CD14-positive monocyte (primary cell): ENCODE measurements around the gene ELMO1. TPM values are rescaled to one million over a fixed set of nuclear protein-coding genes. Genes with fewer than 3 reads are reported as not detected.

Source experiments
- DNase-seq, 3 donors: peaks; one replicate each; pipeline ENCODE4 v3.0.0-alpha.2; 2011 to 2022
- H2AFZ ChIP-seq: 2 replicates; pipeline ENCODE4 v1.6.0; 2012; ENCODE audit warnings: mild to moderate bottlenecking, low read depth, low read length, inconsistent platforms; ENCODE audit not compliant: insufficient read depth, poor library complexity, severe bottlenecking
- H3K27ac ChIP-seq, 2 donors: 1 replicate in 1 of 2; 2 replicates in 1 of 2; pipeline ENCODE4 v1.5.1; 2012 to 2013; ENCODE audit warnings: low read length in 2 of 2, control low read depth in 1 of 2, inconsistent platforms in 1 of 2, low read depth in 1 of 2, mild to moderate bottlenecking in 1 of 2
- H3K27me3 ChIP-seq, 2 donors: one replicate each; pipeline versions ENCODE4 v1.6.0 to v1.6.1; 2011 to 2013; ENCODE audit warnings: low read length in 2 of 2; ENCODE audit not compliant: control insufficient read depth in 2 of 2, insufficient read depth in 2 of 2
- H3K36me3 ChIP-seq, 2 donors: replicated peaks in 1 of 2; 1 replicate in 1 of 2; 2 replicates in 1 of 2; pipeline versions ENCODE4 v1.5.1 to v1.6.1; 2012 to 2013; ENCODE audit warnings: low read length in 2 of 2, control low read depth in 1 of 2, inconsistent platforms in 1 of 2, mild to moderate bottlenecking in 1 of 2; ENCODE audit not compliant: insufficient read depth in 2 of 2, control insufficient read depth in 1 of 2
- H3K4me1 ChIP-seq, 2 donors: 1 replicate in 1 of 2; 2 replicates in 1 of 2; pipeline versions ENCODE4 v1.5.1 to v1.6.1; 2012 to 2013; ENCODE audit warnings: low read length in 2 of 2, control low read depth in 1 of 2, inconsistent platforms in 1 of 2, mild to moderate bottlenecking in 1 of 2, moderate library complexity in 1 of 2; ENCODE audit not compliant: insufficient read depth in 2 of 2, control insufficient read depth in 1 of 2
- H3K4me2 ChIP-seq: replicated peaks from 2 replicates; pipeline ENCODE3; 2012; ENCODE audit warnings: low read length, moderate library complexity, mild to moderate bottlenecking; ENCODE audit not compliant: poor library complexity, severe bottlenecking; ENCODE audit errors: extremely low read depth
- H3K4me3 ChIP-seq, 3 experiments: fragments of 200-600 bp in 1 of 3; sonication (generic) in 1 of 3; replicated peaks in 1 of 3; 1 replicate in 2 of 3; 2 replicates in 1 of 3; pipeline ENCODE4 v1.5.1; 2011 to 2013; ENCODE audit warnings: low read length in 3 of 3, mild to moderate bottlenecking in 3 of 3, control low read depth in 2 of 3, low read depth in 2 of 3, inconsistent platforms in 1 of 3, moderate library complexity in 1 of 3
- H3K79me2 ChIP-seq: 2 replicates; pipeline ENCODE4 v1.6.0; 2012; ENCODE audit warnings: mild to moderate bottlenecking, control low read depth, inconsistent platforms, low read length, moderate library complexity; ENCODE audit not compliant: insufficient read depth
- H3K9ac ChIP-seq: 2 replicates; pipeline ENCODE4 v1.6.0; 2017; ENCODE audit warnings: low read length, mild to moderate bottlenecking; ENCODE audit not compliant: insufficient read depth, poor library complexity, severe bottlenecking
- H3K9me3 ChIP-seq, 2 donors: replicated peaks in 1 of 2; 1 replicate in 1 of 2; 2 replicates in 1 of 2; pipeline versions ENCODE4 v1.5.1 to v1.6.1; 2012 to 2013; ENCODE audit warnings: low read length in 2 of 2, control low read depth in 1 of 2; ENCODE audit not compliant: control insufficient read depth in 1 of 2, insufficient read depth in 1 of 2
- H4K20me1 ChIP-seq: 2 replicates; pipeline ENCODE4 v1.6.0; 2012; ENCODE audit warnings: mild to moderate bottlenecking, low read length, control low read depth, moderate library complexity; ENCODE audit not compliant: insufficient read depth
- H3K27ac Mint-ChIP-seq, 7 donors: one replicate each; pipeline ENCODE4 v1.8.0; 2020; ENCODE audit warnings: mild to moderate bottlenecking in 7 of 7, mixed read lengths in 7 of 7, moderate library complexity in 6 of 7, inconsistent platforms in 2 of 7
- H3K27me3 Mint-ChIP-seq, 3 donors: one replicate each; pipeline ENCODE4 v1.8.0; 2021 to 2022; ENCODE audit warnings: low read depth in 3 of 3, mild to moderate bottlenecking in 3 of 3, mixed read lengths in 3 of 3, moderate library complexity in 3 of 3, inconsistent platforms in 1 of 3
- H3K36me3 Mint-ChIP-seq, 2 donors: one replicate each; pipeline ENCODE4 v1.8.0; 2020; ENCODE audit warnings: mixed read lengths in 2 of 2, inconsistent platforms in 1 of 2, mild to moderate bottlenecking in 1 of 2
- H3K4me1 Mint-ChIP-seq: one replicate; pipeline ENCODE4 v1.8.0; 2020; ENCODE audit warnings: mild to moderate bottlenecking, mixed read lengths
- H3K4me3 Mint-ChIP-seq, 2 donors: one replicate each; pipeline ENCODE4 v1.8.0; 2020; ENCODE audit warnings: mild to moderate bottlenecking in 2 of 2, mixed read lengths in 2 of 2, moderate library complexity in 1 of 2
- H3K9me3 Mint-ChIP-seq, 7 donors: one replicate each; pipeline ENCODE4 v1.8.0; 2020 to 2022; ENCODE audit warnings: mixed read lengths in 7 of 7, mild to moderate bottlenecking in 6 of 7, moderate library complexity in 6 of 7, inconsistent platforms in 2 of 7
- WGBS: methylation state at CpG from one replicate; pipeline ENCODE4 v1.1.5; 2013; ENCODE audit warnings: missing lambda C conversion rate; ENCODE audit not compliant: insufficient coverage; 5-methylcytosine and 5-hydroxymethylcytosine counted together
- intact Hi-C, 2 donors: fragments of 100-400 bp; cut with micrococcal nuclease; formaldehyde crosslinking; loops; one replicate each; pipeline versions ENCODE4 v1.15.0 to v1.15.1; 2023
- polyA plus RNA-seq, 3 donors: library from polyadenylated mRNA; depleted of rRNA in 1 of 3; unstranded in 2 of 3; stranded (reverse) in 1 of 3; fragments of 300-500 nt in 2 of 3; fragments of >200 nt in 1 of 3; fragmentation: Illumina TruSeq in 2 of 3; gene quantifications; 1 replicate in 2 of 3; 2 replicates in 1 of 3; pipeline ENCODE4 v1.2.3, GENCODE V29; 2012 to 2021
- TF ChIP-seq, protein P1 (sequence below): fragments of 200-600 bp; IDR thresholded peaks from one replicate; pipeline ENCODE4 v1.8.0; 2022; ENCODE audit warnings: antibody characterized with exemption, mild to moderate bottlenecking

Gene ELMO1
- polyA plus RNA-seq, 3 donors = 46.6 to 50.2 (median 46.7) TPM

DNA sequence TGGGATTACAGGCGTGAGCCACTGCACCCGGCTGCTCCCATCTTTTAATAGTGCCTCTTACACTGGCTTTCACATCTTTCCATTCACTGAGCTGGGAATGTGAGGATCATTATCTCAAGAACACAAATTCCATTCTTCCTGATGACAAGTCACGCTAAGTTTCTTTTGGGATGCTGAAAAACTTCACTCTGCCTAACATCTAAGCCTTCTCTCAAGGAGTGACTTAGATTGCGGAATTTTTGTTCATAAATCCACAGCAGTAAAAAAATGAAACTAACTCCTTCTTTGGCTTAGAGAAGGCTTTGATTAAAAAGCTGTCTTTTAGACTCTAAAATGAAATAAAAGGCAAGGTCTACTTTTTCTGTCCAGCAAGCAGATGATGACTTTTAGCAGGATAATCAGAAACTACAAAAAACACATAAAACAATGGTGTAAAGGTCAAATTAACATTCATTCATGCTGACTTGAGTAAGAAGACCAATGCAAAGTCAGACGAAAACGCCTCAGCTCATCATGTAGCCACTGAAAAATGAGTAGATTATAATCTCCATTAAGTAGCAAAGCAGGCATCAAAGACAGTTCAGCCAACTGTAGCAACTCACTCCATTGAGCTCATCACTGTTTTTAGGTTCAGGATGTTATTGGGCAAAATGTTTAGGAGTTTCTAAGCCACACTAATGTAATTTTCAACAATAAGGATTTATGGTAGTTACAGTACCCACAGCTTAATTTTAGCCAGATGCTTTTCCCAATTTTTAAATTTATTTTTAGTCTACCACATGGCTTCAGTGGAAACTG, 178.8 kb downstream of the ELMO1 start:
- H3K9me3 ChIP-seq = no peaks in the 10 kb centered on the region
- H3K79me2 ChIP-seq = peaks cover 25% of the 10 kb centered on the region
- peaks cover 79% of the 10 kb centered on the region for H4K20me1 ChIP-seq
- Mint-ChIP-seq H3K4me3 (no peak overlapping the region), H3K36me3 (peaks cover 34 to 36% of the 10 kb centered on the region in 2 donors), H3K27ac (peak overlapping the region in 2 of 7 donors; percentile 31 to 66), H3K9me3 (no peaks in the 10 kb centered on the region), H3K4me1 (peaks cover 11% of the 10 kb centered on the region), H3K27me3 (peaks cover 0 to 2% (median 0%) of the 10 kb centered on the region in 3 donors)
- H3K4me1 ChIP-seq = peaks cover 8 to 9% of the 10 kb centered on the region in 2 donors
- H2AFZ ChIP-seq = no peak overlapping the region
- no CpG with 5 or more reads among the region's 6 CpGs for WGBS
- H3K36me3 ChIP-seq = peaks cover 6 to 51% of the 10 kb centered on the region in 2 donors
- no peaks in the 10 kb centered on the region for H3K27me3 ChIP-seq
- H3K4me2 ChIP-seq = no peak overlapping the region
- H3K4me3 ChIP-seq = no peak overlapping the region
- no peak for DNase-seq
- H3K27ac ChIP-seq = no peak overlapping the region
- H3K9ac ChIP-seq = no peak overlapping the region
- TF ChIP-seq, protein P1, sequence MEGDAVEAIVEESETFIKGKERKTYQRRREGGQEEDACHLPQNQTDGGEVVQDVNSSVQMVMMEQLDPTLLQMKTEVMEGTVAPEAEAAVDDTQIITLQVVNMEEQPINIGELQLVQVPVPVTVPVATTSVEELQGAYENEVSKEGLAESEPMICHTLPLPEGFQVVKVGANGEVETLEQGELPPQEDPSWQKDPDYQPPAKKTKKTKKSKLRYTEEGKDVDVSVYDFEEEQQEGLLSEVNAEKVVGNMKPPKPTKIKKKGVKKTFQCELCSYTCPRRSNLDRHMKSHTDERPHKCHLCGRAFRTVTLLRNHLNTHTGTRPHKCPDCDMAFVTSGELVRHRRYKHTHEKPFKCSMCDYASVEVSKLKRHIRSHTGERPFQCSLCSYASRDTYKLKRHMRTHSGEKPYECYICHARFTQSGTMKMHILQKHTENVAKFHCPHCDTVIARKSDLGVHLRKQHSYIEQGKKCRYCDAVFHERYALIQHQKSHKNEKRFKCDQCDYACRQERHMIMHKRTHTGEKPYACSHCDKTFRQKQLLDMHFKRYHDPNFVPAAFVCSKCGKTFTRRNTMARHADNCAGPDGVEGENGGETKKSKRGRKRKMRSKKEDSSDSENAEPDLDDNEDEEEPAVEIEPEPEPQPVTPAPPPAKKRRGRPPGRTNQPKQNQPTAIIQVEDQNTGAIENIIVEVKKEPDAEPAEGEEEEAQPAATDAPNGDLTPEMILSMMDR = no peak
- intact Hi-C loops = no loop called here

GRCh38 chr7:37267251-37267650, 181.4 kb downstream of the ELMO1 start:
- Mint-ChIP-seq H3K4me1 (peaks cover 16% of the 10 kb centered on the region), H3K27me3 (peaks cover 0 to 2% (median 0%) of the 10 kb centered on the region in 3 donors), H3K36me3 (peaks cover 40 to 41% of the 10 kb centered on the region in 2 donors), H3K4me3 (no peak overlapping the region), H3K27ac (no peak overlapping the region), H3K9me3 (no peaks in the 10 kb centered on the region)
- intact Hi-C loops = no loop called here
- no peak overlapping the region for H3K27ac ChIP-seq
- no peak overlapping the region for H3K4me3 ChIP-seq
- no peak overlapping the region for H3K9ac ChIP-seq
- peaks cover 10 to 12% of the 10 kb centered on the region in 2 donors for H3K4me1 ChIP-seq
- peaks cover 27% of the 10 kb centered on the region for H3K79me2 ChIP-seq
- no peak overlapping the region for H3K4me2 ChIP-seq
- 100% methylated on average over 2 of the region's 8 CpGs for WGBS
- TF ChIP-seq, protein P1 = no peak
- H2AFZ ChIP-seq = no peak overlapping the region
- peaks cover 77% of the 10 kb centered on the region for H4K20me1 ChIP-seq
- no peak for DNase-seq
- no peaks in the 10 kb centered on the region for H3K27me3 ChIP-seq
- no peaks in the 10 kb centered on the region for H3K9me3 ChIP-seq
- H3K36me3 ChIP-seq = peaks cover 11 to 44% of the 10 kb centered on the region in 2 donors
